Thyroid gland (tissue), 4 donors: ENCODE results near the gene FCGBP. TPM values are rescaled to one million over a fixed set of nuclear protein-coding genes. Genes with fewer than 3 reads are reported as not detected.

Experiments used
- DNase-seq, 2 donors: peaks; one replicate each; pipeline ENCODE4 v3.0.0-alpha.2; 2019
- H3K27ac ChIP-seq, 3 donors: fragments of 200-600 bp; sonication (generic); 1 replicate in 2 of 3; 2 replicates in 1 of 3; pipeline ENCODE4 v1.5.1; 2016 to 2019; ENCODE audit warnings: mild to moderate bottlenecking in 1 of 3, moderate library complexity in 1 of 3
- H3K27me3 ChIP-seq: fragments of 200-600 bp; sonication (generic); one replicate; pipeline ENCODE4 v1.5.1; 2019
- H3K36me3 ChIP-seq, 2 donors: fragments of 200-600 bp; sonication (generic); one replicate each; pipeline ENCODE4 v1.5.1; 2016 to 2019
- H3K4me1 ChIP-seq, 2 donors: fragments of 200-600 bp; sonication (generic); one replicate each; pipeline ENCODE4 v1.5.1; 2017 to 2019
- H3K4me3 ChIP-seq, 3 donors: fragments of 200-600 bp; sonication (generic); replicated peaks in 1 of 3; 1 replicate in 2 of 3; 2 replicates in 1 of 3; pipeline ENCODE4 v1.5.1; 2016; ENCODE audit warnings: mild to moderate bottlenecking in 1 of 3
- H3K9me3 ChIP-seq: fragments of 200-600 bp; sonication (generic); one replicate; pipeline ENCODE4 v1.5.1; 2017
- CTCF ChIP-seq, 6 experiments: fragments of 200-600 bp in 3 of 6; fragments of 450-650 bp in 3 of 6; sonication (generic) in 3 of 6; IDR thresholded peaks; one replicate each; pipeline ENCODE4 v1.5.1; 2016 to 2019; ENCODE audit warnings: antibody characterized with exemption in 6 of 6, mild to moderate bottlenecking in 2 of 6, inconsistent platforms in 1 of 6, moderate library complexity in 1 of 6
- POLR2A ChIP-seq, 2 donors: fragments of 450-650 bp; IDR thresholded peaks; one replicate each; pipeline ENCODE4 v1.6.1; 2017; ENCODE audit warnings: antibody characterized with exemption in 2 of 2, mild to moderate bottlenecking in 2 of 2, moderate library complexity in 1 of 2
- WGBS, 2 donors: methylation state at CpG; one replicate each; pipeline ENCODE4 v1.1.5; 2017; 5-methylcytosine and 5-hydroxymethylcytosine counted together
- intact Hi-C: fragments of 100-400 bp; cut with DNase I; formaldehyde crosslinking; loops from one replicate; pipeline ENCODE4 v1.15.1; 2023
- total RNA-seq, 4 donors: library from RNA; depleted of rRNA; stranded (reverse); fragments of >200 nt; gene quantifications; one replicate each; pipeline ENCODE4 v1.2.3, GENCODE V29; 2016

Gene FCGBP
- total RNA-seq, 4 donors from 2014 or later: 213 to 975 (median 755) TPM

GRCh38 chr19:39926170-39926760 lies 8.2 kb downstream of the FCGBP start:
- DNase-seq: no peak
- TF ChIP-seq CTCF (IDR thresholded peaks at IDR 0.05) (no peak), POLR2A (IDR thresholded peaks at IDR 0.05) (no peak)
- intact Hi-C loops: no loop called here
- Histone ChIP-seq H3K4me3 (no peak overlapping the region), H3K4me1 (no peaks in the 10 kb centered on the region), H3K36me3 (no peaks in the 10 kb centered on the region), H3K27me3 (no peaks in the 10 kb centered on the region), H3K9me3 (no peaks in the 10 kb centered on the region), H3K27ac (no peak overlapping the region)
- 94 to 98% methylated on average over 8 of the region's 8 CpGs for WGBS, 2 donors

- Histone ChIP-seq H3K9me3 (no peaks in the 10 kb centered on the region), H3K27ac (no peak overlapping the region), H3K27me3 (no peaks in the 10 kb centered on the region), H3K36me3 (no peaks in the 10 kb centered on the region), H3K4me1 (no peaks in the 10 kb centered on the region), H3K4me3 (no peak overlapping the region)
- TF ChIP-seq POLR2A (IDR thresholded peaks at IDR 0.05) (no peak), CTCF (IDR thresholded peaks at IDR 0.05) (no peak)
- intact Hi-C loops: no loop called here
- WGBS, 2 donors: 86 to 88% methylated on average over 5 of the region's 5 CpGs
- DNase-seq: no peak
Observed at GRCh38 chr19:39924952-39925351, 9.5 kb downstream of the FCGBP start.

GRCh38 chr19:39924389-39924788 lies 10.0 kb downstream of the FCGBP start:
- no peak overlapping the region for H3K27ac ChIP-seq
- H3K9me3 ChIP-seq: no peaks in the 10 kb centered on the region
- H3K4me1 ChIP-seq: no peaks in the 10 kb centered on the region
- H3K27me3 ChIP-seq: no peaks in the 10 kb centered on the region
- H3K4me3 ChIP-seq: no peak overlapping the region
- intact Hi-C loops: no loop called here
- no peak for TF ChIP-seq POLR2A (IDR thresholded peaks at IDR 0.05)
- no peak for TF ChIP-seq CTCF (IDR thresholded peaks at IDR 0.05)
- no peak for DNase-seq
- 93 to 95% methylated on average over 37 of the region's 37 CpGs for WGBS, 2 donors
- no peaks in the 10 kb centered on the region for H3K36me3 ChIP-seq

GRCh38 chr19:39923862-39924261 lies 10.6 kb downstream of the FCGBP start:
- Histone ChIP-seq H3K27ac (no peak overlapping the region), H3K4me1 (no peaks in the 10 kb centered on the region), H3K9me3 (no peaks in the 10 kb centered on the region), H3K4me3 (no peak overlapping the region), H3K36me3 (no peaks in the 10 kb centered on the region), H3K27me3 (no peaks in the 10 kb centered on the region)
- no peak for DNase-seq
- 85 to 88% methylated on average over 4 of the region's 4 CpGs for WGBS, 2 donors
- intact Hi-C loops: no loop called here
- no peak for TF ChIP-seq CTCF (IDR thresholded peaks at IDR 0.05)
- TF ChIP-seq POLR2A (IDR thresholded peaks at IDR 0.05): no peak

GRCh38 chr19:39919976-39920375 lies 14.5 kb downstream of the FCGBP start:
- Histone ChIP-seq H3K4me3 (no peak overlapping the region), H3K36me3 (no peaks in the 10 kb centered on the region), H3K9me3 (no peaks in the 10 kb centered on the region), H3K4me1 (no peaks in the 10 kb centered on the region), H3K27ac (no peak overlapping the region), H3K27me3 (no peaks in the 10 kb centered on the region)
- WGBS, 2 donors: 91% methylated on average over 6 of the region's 6 CpGs
- TF ChIP-seq CTCF (IDR thresholded peaks at IDR 0.05) (no peak), POLR2A (IDR thresholded peaks at IDR 0.05) (no peak)
- intact Hi-C loops: no loop called here
- DNase-seq: no peak
